NCI-H146 treated with DMSO at 0.1 percent for 48 hours (cell line): ENCODE results near the gene LRP2.

Source experiments
- DNase-seq: peaks from one replicate; lab custom pipeline; 2025; ENCODE audit not compliant: unreplicated experiment; lab: John Stamatoyannopoulos, UW

The LRP2 gene

DNA sequence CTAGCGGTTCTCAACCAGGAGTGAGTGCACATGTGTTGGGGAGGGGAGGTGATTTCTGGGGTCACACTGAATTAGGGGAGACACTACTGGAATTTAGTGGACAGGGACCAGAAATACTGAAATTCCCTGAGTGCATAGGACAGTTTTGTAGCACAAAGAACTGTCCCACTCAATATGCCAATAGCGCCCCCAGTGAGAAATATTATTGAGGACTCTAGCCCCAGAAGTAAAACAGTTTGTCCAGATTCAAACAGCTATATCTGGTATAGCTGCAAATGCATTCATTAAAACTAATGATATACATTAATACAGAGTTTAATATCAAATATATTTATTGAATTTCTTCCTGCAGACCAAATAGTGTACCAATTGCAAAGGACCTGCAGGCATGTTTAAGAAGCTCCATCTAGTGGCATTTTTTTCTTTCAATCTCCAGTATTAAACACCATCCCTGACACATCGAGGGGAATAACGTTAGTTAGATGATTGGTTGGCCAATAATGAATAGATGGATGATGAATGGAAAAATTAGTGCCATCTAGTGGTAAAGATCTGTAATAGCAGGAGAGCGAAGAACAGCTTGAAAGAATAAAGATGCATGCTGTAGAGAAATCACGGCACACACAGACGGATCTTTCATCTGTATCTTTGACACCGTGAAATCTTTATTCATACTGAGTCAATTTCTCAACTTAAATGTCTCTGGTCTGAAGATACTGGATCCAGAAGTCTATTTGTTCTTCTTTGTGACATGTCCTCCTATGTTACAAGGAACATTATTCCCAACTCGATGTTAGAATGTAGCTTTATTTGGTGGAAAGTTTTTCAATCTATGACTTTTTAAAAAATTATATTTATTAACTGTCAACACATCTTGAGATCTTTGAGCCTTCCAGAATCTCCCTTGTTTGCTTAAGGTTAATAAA lies 230.5 kb downstream of the LRP2 start:
- DNase-seq = no peak

DNA sequence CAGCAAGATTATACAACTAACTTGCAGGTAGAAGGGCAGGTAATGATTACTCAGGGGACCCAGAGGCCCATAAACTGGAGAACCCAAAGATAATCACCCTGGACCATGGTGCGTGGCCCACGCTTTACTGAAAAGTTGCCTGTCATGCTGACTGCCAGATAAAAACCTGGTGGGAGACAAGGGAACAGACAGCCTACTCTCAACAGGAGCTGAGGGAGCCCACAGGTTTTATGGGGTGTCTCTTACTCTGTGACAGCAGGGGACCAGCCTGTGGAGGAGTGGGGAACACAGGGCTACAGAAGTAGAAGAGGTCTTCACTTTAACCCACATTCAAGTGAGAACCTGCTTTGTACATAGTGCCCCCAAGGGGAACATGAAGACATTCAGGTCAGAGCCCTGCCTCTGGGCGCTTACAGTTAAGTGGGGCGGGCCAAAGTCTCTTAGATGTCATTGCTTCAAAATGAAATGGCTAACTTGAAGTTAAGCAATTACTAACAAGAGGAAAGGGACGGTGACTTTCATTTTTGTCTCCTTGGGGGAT lies 232.6 kb downstream of the LRP2 start:
- no peak for DNase-seq

- DNase-seq = no peak
These were observed 242.5 kb downstream of the LRP2 start for GRCh38 chr2:169119851-169120250.

DNA sequence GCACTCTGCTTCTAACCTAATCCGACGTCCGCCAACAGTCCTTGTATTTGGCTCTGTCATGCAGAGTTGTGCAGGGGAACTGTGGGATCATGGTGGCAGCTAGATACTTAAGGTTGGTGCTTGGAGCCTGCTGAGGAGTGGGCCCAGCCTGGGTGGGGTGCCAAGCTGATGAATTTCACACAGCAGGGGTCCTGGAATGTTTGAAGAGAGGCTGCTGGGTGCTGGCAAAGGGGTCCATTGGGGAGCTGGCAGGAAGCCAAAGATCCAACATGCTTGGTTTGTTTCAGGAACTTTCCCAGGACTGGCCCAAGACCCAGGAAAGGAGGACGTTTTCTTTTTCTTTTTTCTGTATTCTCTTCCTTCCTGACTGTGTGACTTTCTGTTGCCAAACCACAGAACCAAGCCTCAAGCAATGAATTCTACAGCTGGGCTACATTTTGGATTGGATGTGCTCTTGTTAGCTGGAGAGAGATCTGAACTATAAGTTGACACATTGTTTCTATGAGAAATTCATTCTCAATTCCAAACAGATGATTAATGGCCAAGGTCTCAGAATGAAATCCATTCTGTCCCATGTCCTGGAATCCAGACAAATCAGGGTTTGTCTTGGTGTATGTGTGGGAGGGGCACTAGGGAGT lies 243.1 kb downstream of the LRP2 start:
- DNase-seq = no peak

DNA sequence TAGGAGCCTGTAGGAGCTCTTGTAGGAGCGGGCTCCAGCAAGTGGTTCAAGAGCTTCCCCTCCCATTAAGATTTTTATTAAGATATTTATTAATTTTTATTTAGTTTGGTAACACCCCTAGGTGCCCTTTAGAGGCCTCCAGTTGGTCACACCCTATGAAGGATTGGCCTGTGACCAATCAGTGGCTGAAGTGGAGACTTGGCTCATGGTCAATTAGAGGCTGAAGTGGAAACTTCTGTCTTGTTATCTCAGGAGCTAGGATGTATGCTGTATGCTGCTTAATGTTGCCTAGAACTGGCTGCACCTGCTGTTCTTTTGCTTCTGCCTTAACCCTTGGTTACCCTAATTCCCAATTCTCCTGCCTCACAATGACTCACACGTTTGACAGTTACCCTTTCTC lies 244.3 kb downstream of the LRP2 start:
- DNase-seq = no peak

DNA sequence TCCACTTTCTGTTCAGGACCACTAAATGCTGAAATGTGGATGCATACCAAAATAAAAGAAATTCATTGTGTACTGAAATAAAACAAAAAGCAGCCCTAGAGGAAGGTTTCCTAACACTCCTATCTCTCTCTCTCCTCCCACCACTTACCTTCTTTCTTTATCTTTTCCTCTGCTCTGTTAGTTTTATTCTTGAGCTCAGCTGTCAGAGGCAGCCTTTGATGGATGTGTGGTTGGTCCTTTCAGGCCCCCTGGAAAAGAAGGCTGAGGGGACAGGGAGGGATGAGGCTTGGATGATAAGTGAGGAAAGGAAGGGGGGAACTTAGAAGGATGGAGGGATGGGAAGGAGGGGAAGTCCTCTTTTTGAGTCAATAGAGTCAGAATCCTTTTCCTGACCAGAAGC lies 245.3 kb downstream of the LRP2 start:
- no peak for DNase-seq

DNA sequence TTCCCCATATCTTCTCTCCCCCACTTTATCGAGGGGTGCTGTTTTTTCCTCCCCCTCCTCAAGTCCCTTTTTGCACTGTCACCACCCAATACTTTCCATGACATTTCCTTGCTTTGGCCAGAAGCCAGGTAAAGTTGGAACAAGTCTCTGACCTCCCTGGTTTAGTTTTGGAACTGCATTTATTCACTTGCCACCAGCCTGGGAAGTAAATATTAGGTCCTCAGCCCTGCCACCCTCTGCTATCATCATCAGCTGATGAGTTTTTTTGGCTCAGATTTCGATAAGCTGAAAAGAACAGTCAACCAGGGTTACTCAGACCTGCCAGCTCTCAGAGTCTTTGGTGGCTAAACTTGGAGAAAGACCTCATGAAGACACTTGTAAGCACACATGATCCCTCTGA lies 246.0 kb downstream of the LRP2 start:
- DNase-seq = no peak

DNA sequence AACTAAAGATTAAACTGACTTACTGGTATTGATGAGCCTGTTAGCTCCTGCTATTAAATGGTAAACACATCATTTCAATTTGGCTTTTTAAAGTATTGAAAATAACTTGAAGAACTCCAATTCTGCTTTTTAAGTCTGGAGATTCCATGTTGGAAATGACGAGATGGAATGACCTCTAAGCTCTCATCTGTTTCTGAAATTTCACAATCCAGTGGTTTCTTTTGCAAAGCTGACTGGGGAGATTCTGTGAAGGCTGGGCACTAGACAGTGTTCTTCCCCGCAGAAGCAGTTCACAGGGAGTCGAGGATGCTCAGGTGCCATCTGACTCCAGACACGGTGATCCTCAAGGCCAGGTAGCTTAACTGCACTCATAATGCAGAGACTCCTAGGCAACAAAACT lies 248.3 kb downstream of the LRP2 start:
- DNase-seq = no peak

GRCh38 chr2:169112841-169113240 lies 249.5 kb downstream of the LRP2 start:
- DNase-seq = no peak

DNA sequence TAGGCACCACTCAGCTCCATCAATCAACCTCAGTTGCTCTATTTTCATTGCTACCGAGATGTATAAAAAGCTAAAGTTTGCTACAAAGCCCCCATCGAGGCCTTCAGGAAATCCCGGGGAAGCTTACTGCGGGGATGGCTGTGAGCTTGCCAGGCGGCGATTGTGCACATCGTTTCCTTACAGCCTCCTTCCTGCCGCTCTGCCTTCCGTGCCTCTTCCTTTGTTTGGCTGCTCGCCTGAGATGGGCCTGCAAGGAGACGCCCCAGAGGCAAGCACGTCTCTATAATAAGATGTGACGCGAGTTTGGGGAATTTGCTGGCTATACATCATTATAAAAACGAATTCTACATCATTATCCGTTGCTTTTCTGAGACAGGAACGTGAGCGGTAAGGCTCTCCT lies 251.4 kb downstream of the LRP2 start:
- DNase-seq = no peak

GRCh38 chr2:169110419-169110818 lies 251.9 kb downstream of the LRP2 start:
- DNase-seq = no peak

DNA sequence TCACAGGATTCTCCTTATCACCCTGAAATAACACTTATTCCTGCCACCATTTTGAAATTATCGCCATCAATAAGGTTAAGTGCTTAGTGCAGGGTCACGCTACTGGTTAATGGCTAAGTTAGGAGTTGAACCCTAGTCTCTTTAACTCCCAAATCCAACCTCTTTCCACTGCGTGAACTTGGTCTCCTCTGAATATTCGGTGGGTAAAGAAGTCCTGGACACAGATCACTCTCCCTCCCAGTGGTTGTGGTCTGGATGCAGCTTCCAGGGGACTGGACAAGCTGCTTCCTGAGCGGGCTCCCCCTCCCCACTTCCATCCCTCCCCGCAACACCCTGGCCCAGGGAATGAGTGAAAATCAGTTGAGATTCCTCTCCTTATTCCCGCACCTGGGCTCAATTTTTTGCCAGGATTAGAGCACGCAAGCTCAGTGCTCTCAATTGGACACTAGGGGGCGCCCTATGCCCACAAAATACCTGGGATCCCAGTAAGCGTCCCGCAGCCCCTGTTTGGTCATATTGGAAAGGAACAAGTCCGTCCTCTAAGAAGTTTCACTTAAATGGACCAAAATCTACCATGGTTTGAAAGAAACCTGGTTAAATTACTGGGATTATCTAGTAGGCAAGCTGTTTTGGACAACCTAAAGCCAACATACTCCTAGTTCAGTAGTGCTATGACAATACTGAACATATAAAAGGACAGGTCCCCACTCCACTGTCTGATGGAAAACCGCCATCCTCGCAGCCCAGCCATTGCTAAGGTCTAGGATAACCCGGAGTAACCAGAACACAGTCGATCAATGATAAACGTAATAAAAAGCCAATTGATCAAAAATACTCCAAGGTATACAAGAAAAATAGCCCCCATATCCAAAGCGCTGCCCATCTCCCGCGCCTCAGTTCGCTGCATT lies 252.6 kb downstream of the LRP2 start:
- DNase-seq = no peak

GRCh38 chr2:169108099-169108884 lies 254.0 kb downstream of the LRP2 start:
- no peak for DNase-seq

DNA sequence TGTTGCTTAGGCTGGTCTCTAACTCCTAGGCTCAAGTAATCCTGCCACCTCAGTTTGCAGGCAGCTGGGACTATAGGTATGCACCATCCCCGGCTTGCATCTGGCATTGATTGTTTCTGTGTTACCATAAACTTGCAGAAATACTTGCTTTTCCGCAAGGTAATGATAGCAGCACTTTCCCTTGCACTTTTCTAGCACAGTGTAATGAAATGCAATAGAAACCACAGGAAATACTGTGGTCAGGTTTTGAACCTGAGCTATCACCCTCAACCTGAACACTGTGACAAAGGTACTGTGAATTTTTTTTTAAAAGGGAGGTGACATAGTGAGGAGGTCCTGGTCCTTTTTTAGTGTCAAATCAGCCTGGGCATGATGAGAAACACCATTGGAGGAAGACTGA lies 254.7 kb downstream of the LRP2 start:
- no peak for DNase-seq

- DNase-seq = no peak
These were observed 255.5 kb downstream of the LRP2 start for GRCh38 chr2:169106563-169107545.

DNA sequence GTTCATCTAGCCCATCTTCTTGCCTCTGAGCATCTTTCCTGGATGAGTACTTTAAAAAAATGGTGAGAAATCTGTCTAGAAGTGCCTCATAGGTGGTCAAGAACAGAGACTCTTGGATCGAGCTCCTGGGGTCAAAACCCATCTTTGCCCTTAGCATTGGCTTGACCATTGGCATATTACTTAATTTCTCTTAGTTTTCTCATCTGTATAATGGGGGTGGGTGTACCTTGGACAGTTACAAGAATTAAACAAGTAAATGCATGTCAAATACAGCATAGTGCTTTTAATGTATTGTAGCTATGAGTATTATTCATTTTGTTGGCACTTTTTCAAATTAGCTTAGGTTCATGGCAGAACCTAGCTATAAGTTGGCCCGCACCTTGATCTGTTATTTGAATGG lies 256.2 kb downstream of the LRP2 start:
- DNase-seq = no peak

DNA sequence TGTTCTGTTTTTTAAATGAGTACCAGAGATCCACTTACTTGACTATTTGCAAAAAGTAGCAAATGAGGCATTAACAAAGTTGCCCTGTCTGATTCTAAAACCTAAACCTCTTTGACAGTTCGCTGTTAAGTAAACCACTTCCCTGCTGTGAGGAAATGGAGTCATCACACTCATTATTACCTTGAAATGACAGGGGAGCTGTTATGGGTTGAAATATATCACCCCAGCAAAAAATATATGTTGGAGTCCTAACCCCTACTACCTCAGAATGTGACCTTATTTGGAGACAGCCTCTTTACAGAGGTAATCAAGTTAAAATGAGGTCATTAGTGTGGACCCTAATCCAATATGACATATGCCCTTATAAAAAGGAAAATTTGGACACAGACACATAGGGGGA lies 256.9 kb downstream of the LRP2 start:
- DNase-seq = no peak

GRCh38 chr2:169104848-169105247 lies 257.5 kb downstream of the LRP2 start:
- DNase-seq = no peak

GRCh38 chr2:169095621-169096105 lies 266.7 kb downstream of the LRP2 start:
- no peak for DNase-seq
